Stomach (tissue), 4 donors: Measurements from ENCODE around the gene PLGRKT.

ENCODE experiments used
- EP300 ChIP-seq: sonication (generic); formaldehyde crosslinking; IDR thresholded peaks from one replicate; pipeline ENCODE4 v1.6.1; 2017; ENCODE audit warnings: antibody characterized with exemption
- POLR2A ChIP-seq, 4 donors: fragments of 450-650 bp; IDR thresholded peaks; one replicate each; pipeline ENCODE4 v1.6.1; 2016; ENCODE audit warnings: antibody characterized with exemption in 4 of 4, control low read depth in 2 of 4, mild to moderate bottlenecking in 1 of 4, moderate library complexity in 1 of 4
- TF ChIP-seq, protein P1 (sequence below), 7 experiments: fragments of 450-650 bp in 4 of 7; fragments of 200-600 bp in 3 of 7; sonication (generic) in 3 of 7; IDR thresholded peaks; one replicate each; pipeline ENCODE4 v1.5.1; 2016 to 2019; ENCODE audit warnings: antibody characterized with exemption in 7 of 7, control low read depth in 2 of 7, mild to moderate bottlenecking in 1 of 7

DNA sequence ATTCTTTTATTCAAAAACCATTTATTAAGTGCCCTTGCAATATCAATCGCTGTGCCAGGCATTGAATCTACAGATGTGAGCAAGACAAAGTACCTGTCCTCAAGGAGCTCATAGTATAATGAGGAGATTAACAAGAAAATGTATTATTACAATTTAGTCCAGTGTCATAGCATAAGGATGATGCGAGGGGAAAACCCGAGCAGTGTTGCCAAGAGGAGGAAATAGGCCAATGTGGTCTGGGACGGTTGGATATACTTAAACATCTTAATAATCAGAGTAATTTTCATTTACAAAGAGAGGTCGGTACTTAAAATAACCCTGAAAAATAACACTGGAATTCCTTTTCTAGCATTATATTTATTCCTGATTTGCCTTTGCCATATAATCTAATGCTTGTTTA lies 31.1 kb upstream of the PLGRKT start:
- TF ChIP-seq POLR2A (IDR thresholded peaks at IDR 0.05): no peak
- TF ChIP-seq, protein P1, sequence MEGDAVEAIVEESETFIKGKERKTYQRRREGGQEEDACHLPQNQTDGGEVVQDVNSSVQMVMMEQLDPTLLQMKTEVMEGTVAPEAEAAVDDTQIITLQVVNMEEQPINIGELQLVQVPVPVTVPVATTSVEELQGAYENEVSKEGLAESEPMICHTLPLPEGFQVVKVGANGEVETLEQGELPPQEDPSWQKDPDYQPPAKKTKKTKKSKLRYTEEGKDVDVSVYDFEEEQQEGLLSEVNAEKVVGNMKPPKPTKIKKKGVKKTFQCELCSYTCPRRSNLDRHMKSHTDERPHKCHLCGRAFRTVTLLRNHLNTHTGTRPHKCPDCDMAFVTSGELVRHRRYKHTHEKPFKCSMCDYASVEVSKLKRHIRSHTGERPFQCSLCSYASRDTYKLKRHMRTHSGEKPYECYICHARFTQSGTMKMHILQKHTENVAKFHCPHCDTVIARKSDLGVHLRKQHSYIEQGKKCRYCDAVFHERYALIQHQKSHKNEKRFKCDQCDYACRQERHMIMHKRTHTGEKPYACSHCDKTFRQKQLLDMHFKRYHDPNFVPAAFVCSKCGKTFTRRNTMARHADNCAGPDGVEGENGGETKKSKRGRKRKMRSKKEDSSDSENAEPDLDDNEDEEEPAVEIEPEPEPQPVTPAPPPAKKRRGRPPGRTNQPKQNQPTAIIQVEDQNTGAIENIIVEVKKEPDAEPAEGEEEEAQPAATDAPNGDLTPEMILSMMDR (IDR thresholded peaks at IDR 0.05): no peak
- no peak for TF ChIP-seq EP300
